ENCODE results near the gene CDH13.

DNA sequence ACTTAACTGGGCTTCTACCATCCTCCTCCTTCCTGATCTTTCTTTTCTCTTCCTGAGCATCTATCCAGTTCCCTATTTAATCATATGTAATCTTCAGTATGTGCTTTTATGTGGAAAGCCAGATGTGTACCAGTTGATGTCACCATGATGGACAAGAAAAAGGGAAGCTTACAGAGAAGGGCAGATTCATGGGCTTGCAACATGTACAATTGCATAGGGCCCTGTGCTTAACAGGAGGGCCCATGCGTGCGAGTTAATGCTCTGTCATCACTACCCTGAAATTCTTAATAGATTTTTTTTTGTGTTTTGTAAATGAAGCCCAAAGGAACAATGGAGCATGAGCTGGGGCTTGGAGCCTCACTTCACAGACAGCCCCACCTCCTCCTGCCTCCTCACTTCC, 124.3 kb downstream of the CDH13 start:
- TF ChIP-seq, protein P1, sequence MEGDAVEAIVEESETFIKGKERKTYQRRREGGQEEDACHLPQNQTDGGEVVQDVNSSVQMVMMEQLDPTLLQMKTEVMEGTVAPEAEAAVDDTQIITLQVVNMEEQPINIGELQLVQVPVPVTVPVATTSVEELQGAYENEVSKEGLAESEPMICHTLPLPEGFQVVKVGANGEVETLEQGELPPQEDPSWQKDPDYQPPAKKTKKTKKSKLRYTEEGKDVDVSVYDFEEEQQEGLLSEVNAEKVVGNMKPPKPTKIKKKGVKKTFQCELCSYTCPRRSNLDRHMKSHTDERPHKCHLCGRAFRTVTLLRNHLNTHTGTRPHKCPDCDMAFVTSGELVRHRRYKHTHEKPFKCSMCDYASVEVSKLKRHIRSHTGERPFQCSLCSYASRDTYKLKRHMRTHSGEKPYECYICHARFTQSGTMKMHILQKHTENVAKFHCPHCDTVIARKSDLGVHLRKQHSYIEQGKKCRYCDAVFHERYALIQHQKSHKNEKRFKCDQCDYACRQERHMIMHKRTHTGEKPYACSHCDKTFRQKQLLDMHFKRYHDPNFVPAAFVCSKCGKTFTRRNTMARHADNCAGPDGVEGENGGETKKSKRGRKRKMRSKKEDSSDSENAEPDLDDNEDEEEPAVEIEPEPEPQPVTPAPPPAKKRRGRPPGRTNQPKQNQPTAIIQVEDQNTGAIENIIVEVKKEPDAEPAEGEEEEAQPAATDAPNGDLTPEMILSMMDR (IDR thresholded peaks at IDR 0.05; ENCODE audit: borderline replicate concordance, extremely low read depth, low read length, poor library complexity, severe bottlenecking) = no peak
- no peak for TF ChIP-seq EZH2 (IDR thresholded peaks at IDR 0.05; ENCODE audit: borderline replicate concordance, low read depth, low read length, severe bottlenecking)
